Osteocyte (in vitro differentiated cells): ENCODE data around the gene SNHG17. TPM values are rescaled to one million over a fixed set of nuclear protein-coding genes. Genes with fewer than 3 reads are reported as not detected.
"Not testable (repeated sequence)": the region's sequence is repeated elsewhere in the genome, so short reads cannot be mapped to it uniquely, and the experiment has no call there.

Experiments
- DNase-seq: peaks from one replicate; pipeline ENCODE4 v3.0.0; 2021; ENCODE audit warnings: mixed read lengths; ENCODE audit not compliant: unreplicated experiment; ENCODE audit errors: extremely low spot score
- H3K27ac Mint-ChIP-seq: one replicate; pipeline ENCODE4 v1.8.0; 2021; ENCODE audit warnings: mild to moderate bottlenecking, mixed read lengths; ENCODE audit not compliant: unreplicated experiment
- H3K27me3 Mint-ChIP-seq: one replicate; pipeline ENCODE4 v1.8.0; 2021; ENCODE audit warnings: mixed read lengths; ENCODE audit not compliant: unreplicated experiment
- H3K36me3 Mint-ChIP-seq: one replicate; pipeline ENCODE4 v1.8.0; 2021; ENCODE audit warnings: mixed read lengths; ENCODE audit not compliant: unreplicated experiment
- H3K4me1 Mint-ChIP-seq: one replicate; pipeline ENCODE4 v1.8.0; 2021; ENCODE audit warnings: mixed read lengths; ENCODE audit not compliant: unreplicated experiment
- H3K4me3 Mint-ChIP-seq: one replicate; pipeline ENCODE4 v1.8.0; 2021; ENCODE audit warnings: mild to moderate bottlenecking, moderate library complexity, mixed read lengths; ENCODE audit not compliant: unreplicated experiment
- H3K9me3 Mint-ChIP-seq: one replicate; pipeline ENCODE4 v1.8.0; 2021; ENCODE audit warnings: mixed read lengths; ENCODE audit not compliant: unreplicated experiment
- total RNA-seq: library from RNA; stranded (reverse); gene quantifications from 2 replicates; pipeline ENCODE4 v1.2.1, GENCODE V29; 2021
- TF ChIP-seq, protein P1 (sequence below): fragments of 200-600 bp; sonication (generic); IDR thresholded peaks from 2 replicates; pipeline ENCODE4 v1.5.0; 2021; ENCODE audit warnings: antibody characterized with exemption, mild to moderate bottlenecking, moderate library complexity

The SNHG17 gene
- total RNA-seq, 1 donor from 2014 or later, result 29.6 TPM

DNA sequence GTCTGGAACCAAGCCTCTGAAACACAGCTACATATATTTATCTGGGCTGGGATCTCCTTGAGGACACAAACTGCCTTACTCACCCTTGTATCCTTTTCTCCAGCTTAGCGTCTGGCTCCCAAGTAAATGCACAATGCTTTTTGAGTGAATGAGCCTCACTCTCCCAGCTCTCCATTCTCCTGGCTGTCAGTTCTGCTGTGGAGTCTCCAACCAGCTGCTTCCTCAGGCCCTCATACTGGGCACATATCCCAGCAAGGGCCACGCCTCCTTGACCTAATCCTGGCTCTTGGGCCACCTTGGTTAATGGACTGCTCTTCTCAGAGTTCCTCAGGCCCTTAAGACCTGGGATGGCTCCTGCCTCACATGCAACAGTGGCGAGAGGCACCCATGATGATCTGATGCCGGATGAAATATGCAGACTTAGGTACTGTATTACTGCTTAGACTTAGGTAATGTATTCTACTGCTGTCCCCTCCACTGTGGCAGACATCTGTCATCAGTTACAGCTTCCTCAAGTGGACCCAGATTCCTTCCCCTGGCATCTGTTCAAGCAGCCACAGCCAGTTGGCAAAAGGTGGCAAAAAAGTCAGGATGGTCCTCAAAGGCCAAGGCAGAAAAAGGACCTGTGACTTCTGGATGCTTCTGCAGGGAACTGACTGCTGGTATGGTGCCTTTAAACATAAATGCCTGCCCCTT is 16.5 kb downstream of the SNHG17 start:
- H3K9me3 Mint-ChIP-seq, result no peaks in the 10 kb centered on the region
- TF ChIP-seq, protein P1, sequence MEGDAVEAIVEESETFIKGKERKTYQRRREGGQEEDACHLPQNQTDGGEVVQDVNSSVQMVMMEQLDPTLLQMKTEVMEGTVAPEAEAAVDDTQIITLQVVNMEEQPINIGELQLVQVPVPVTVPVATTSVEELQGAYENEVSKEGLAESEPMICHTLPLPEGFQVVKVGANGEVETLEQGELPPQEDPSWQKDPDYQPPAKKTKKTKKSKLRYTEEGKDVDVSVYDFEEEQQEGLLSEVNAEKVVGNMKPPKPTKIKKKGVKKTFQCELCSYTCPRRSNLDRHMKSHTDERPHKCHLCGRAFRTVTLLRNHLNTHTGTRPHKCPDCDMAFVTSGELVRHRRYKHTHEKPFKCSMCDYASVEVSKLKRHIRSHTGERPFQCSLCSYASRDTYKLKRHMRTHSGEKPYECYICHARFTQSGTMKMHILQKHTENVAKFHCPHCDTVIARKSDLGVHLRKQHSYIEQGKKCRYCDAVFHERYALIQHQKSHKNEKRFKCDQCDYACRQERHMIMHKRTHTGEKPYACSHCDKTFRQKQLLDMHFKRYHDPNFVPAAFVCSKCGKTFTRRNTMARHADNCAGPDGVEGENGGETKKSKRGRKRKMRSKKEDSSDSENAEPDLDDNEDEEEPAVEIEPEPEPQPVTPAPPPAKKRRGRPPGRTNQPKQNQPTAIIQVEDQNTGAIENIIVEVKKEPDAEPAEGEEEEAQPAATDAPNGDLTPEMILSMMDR, result no peak
- peaks cover 55% of the 10 kb centered on the region for H3K36me3 Mint-ChIP-seq
- DNase-seq, result no peak
- no peaks in the 10 kb centered on the region for H3K27me3 Mint-ChIP-seq
- peak overlapping the region; percentile 2 for H3K27ac Mint-ChIP-seq
- no peak overlapping the region for H3K4me3 Mint-ChIP-seq
- no peaks in the 10 kb centered on the region for H3K4me1 Mint-ChIP-seq

DNA sequence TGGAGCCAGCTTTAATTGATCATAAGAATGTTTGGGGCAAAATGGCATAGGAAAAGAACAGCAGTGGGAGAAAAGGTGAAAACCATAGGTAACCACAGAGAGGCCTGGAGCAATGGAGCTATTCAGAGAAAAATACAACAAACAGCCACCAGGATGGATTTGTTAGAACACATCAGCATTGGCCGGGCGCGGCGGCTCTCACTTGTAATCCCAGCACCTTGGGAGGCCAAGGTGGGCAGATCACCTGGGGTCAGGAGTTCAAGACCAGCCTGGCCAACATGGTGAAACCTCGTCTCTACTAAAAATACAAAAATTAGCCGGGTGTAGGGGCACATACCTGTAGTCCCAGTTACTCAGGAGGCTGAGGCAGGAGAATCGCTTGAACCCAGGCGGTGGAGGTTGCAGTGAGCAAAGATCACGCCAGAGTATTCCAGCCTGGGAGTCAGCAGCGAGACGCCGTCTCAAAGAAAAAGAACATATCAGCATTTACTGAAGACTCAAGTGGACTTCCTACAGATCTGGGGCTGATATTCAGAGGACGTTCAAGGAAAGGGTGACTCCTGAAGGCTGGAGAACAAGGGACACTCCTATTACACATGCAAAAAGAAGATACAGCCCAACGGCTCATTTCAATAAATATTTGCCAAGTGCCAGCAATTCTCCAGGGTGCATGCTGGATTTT is 20.2 kb downstream of the SNHG17 start:
- no peaks in the 10 kb centered on the region for H3K4me1 Mint-ChIP-seq
- no peaks in the 10 kb centered on the region for H3K27me3 Mint-ChIP-seq
- no peak overlapping the region for H3K27ac Mint-ChIP-seq
- peaks cover 34% of the 10 kb centered on the region for H3K36me3 Mint-ChIP-seq
- TF ChIP-seq, protein P1, result no peak
- no peak overlapping the region for H3K4me3 Mint-ChIP-seq
- DNase-seq, result no peak
- no peaks in the 10 kb centered on the region for H3K9me3 Mint-ChIP-seq

DNA sequence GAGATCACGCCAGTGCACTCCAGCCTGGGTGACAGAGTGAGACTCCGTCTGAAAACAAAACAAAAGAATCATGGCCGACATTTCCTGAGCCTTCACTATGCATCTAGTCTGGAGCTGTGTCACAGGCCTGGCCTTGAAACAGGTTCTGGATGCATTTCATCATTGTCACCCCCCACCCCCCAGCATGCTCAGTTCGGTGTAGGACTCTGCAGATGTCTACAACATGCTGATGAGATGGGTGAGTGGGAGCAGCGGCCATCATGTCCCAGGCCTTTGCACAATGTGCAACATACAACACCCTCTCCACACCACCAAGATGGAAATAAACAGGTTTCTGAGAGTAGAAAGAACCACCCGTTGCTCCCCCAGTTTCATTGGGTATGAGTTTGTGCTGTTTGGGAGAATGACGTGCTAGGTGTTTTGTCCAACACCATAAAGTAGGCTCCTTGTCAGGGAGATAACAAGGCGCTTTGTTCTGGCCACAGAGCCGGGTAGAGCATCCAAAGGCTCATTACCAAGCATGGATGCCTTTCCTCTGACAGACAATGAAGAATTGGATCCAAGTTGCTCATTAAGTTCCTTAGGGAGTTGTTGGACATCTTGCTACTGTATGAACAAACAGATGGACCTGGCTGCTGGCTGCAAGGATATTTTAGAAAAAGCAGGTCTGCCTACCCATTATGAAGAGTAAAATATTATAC is 22.1 kb downstream of the SNHG17 start:
- Mint-ChIP-seq H3K9me3 (no peaks in the 10 kb centered on the region), H3K4me3 (no peak overlapping the region), H3K36me3 (peaks cover 23% of the 10 kb centered on the region), H3K27me3 (no peaks in the 10 kb centered on the region), H3K4me1 (no peaks in the 10 kb centered on the region), H3K27ac (no peak overlapping the region)
- TF ChIP-seq, protein P1, result no peak
- no peak for DNase-seq

DNA sequence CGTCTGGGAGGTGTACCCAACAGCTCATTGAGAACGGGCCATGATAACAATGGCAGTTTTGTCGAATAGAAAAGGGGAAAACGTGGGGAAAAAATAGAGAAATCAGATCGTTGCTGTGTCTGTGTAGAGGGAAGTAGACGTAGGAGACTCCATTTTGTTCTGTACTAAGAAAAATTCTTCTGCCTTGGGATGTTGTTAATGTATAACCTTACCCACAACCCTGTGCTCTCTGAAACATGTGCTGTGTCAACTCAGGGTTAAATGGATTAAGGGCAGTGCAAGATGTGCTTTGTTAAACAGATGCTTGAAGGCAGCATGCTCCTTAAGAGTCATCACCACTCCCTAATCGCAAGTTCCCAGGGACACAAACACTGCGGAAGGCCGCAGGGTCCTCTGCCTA is 27.3 kb downstream of the SNHG17 start:
- not testable (repeated sequence) for H3K9me3 Mint-ChIP-seq, DNase-seq, H3K27me3 Mint-ChIP-seq, H3K4me1 Mint-ChIP-seq, H3K4me3 Mint-ChIP-seq, H3K36me3 Mint-ChIP-seq, H3K27ac Mint-ChIP-seq

DNA sequence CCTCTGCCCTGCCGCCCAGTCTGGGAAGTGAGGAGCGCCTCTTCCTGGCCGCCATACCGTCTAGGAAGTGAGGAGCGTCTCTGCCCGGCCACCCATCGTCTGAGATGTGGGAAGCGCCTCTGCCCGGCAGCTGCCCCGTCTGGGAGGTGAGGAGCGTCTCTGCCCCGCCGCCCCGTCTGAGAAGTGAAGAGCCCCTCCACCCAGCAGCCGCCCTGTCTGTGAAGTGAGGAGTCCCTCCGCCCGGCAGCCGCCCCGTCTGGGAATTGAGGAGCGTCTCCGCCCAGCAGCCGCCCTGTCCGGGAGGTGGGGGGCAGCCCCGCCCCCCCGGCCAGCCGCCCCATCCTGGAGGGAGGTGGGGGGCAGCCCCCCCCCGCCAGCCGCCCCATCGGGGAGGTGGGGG is 27.8 kb downstream of the SNHG17 start:
- Mint-ChIP-seq H3K36me3 (peaks cover 3% of the 10 kb centered on the region), H3K9me3 (no peaks in the 10 kb centered on the region), H3K4me1 (no peaks in the 10 kb centered on the region), H3K4me3 (no peak overlapping the region), H3K27me3 (no peaks in the 10 kb centered on the region), H3K27ac (no peak overlapping the region)
- TF ChIP-seq, protein P1, result no peak
- no peak for DNase-seq
